GM12872 (cell line): ENCODE data around the gene ITGA5.

Experiments used
- CTCF ChIP-seq: IDR thresholded peaks from 3 replicates; pipeline ENCODE4 v1.5.1; 2011; ENCODE audit warnings: low read depth, mild to moderate bottlenecking, low read length, moderate library complexity; ENCODE audit not compliant: insufficient read depth

Gene ITGA5

GRCh38 chr12:54350743-54351142 is 68.3 kb downstream of the ITGA5 start:
- TF ChIP-seq CTCF: no peak

GRCh38 chr12:54349679-54350078 is 69.4 kb downstream of the ITGA5 start:
- no peak for TF ChIP-seq CTCF

- no peak for TF ChIP-seq CTCF
Measured at GRCh38 chr12:54349036-54349435, 70.0 kb downstream of the ITGA5 start.
